HCT116 (cell line): ENCODE data around the gene CCDC187. TPM values are rescaled to one million over a fixed set of nuclear protein-coding genes. Genes with fewer than 3 reads are reported as not detected.

ENCODE experiments used
- ATAC-seq: fragments of 200-7000 bp; cut with Tn5 transposase; 2 replicates; pipeline ENCODE4 v1.9.1; 2020; ENCODE audit warnings: mild to moderate bottlenecking, moderate library complexity
- BruUV-seq: library from RNA; stranded (reverse); fragments of 400-500 nt; replicated peaks from 2 replicates; lab custom pipeline; 2021; lab: Mats Ljungman, UMichigan
- CTCF ChIA-PET: fragments of 300-600 bp; sonication (Branson Sonifier 250); formaldehyde crosslinking; loops from one replicate; lab custom pipeline; 2021; ENCODE audit warnings: antibody characterized with exemption; lab: Charles Lee
- POLR2A ChIA-PET: fragments of 300-600, 350-600 bp; sonication (Branson Sonifier 250); formaldehyde crosslinking; loops from one replicate; lab custom pipeline; 2021; ENCODE audit warnings: antibody characterized with exemption; lab: Charles Lee
- RAD21 ChIA-PET, 2 experiments: fragments of 300-600 bp; sonication (Branson Sonifier 250); formaldehyde crosslinking; loops; one replicate each; lab custom pipeline; 2023; ENCODE audit warnings: low total read pairs in 2 of 2; ENCODE audit not compliant: uncharacterized antibody in 2 of 2, unreplicated experiment in 2 of 2, low non-redundant PET in 1 of 2; lab: Charles Lee
- DNase-seq: peaks from one replicate; pipeline ENCODE4 v3.0.0-alpha.2; 2010; ENCODE audit warnings: low read depth, low spot score
- H2AFZ ChIP-seq: fragments of 200-600 bp; shearing (Covaris generic), sonication (generic); 2 replicates; pipeline ENCODE4 v1.6.1; 2017; ENCODE audit warnings: low read depth, mixed run types, mixed read lengths, antibody characterized with exemption, low read length; ENCODE audit not compliant: poor library complexity, severe bottlenecking
- H3K27ac ChIP-seq: 2 replicates; pipeline ENCODE4 v1.5.1; 2012; ENCODE audit warnings: low read depth, low read length
- H3K27me3 ChIP-seq: fragments of 200-600 bp; sonication (generic); 2 replicates; pipeline ENCODE4 v1.6.1; 2016; ENCODE audit warnings: mixed run types, low read length, mixed read lengths; ENCODE audit not compliant: insufficient read depth
- H3K36me3 ChIP-seq, 2 experiments: fragments of 200-500 bp in 1 of 2; fragments of 200-600 bp in 1 of 2; sonication (Bioruptor generic) in 1 of 2; sonication (generic) in 1 of 2; 2 replicates each; pipeline versions ENCODE4 v1.5.1 to v1.6.1; 2014 to 2016; ENCODE audit warnings: low read length in 2 of 2, inconsistent platforms in 1 of 2, mixed read lengths in 1 of 2, mixed run types in 1 of 2; ENCODE audit not compliant: insufficient read depth in 2 of 2, control insufficient read depth in 1 of 2
- H3K4me1 ChIP-seq, 2 experiments: fragments of 200-600 bp in 1 of 2; sonication (generic) in 1 of 2; 2 replicates each; pipeline versions ENCODE4 v1.5.1 to v1.6.1; 2012 to 2017; ENCODE audit warnings: low read length in 2 of 2, inconsistent platforms in 1 of 2, mild to moderate bottlenecking in 1 of 2, mixed read lengths in 1 of 2, mixed run types in 1 of 2, moderate library complexity in 1 of 2; ENCODE audit not compliant: insufficient read depth in 2 of 2, control insufficient read depth in 1 of 2
- H3K4me2 ChIP-seq: fragments of 200-600 bp; sonication (generic); 2 replicates; pipeline ENCODE4 v1.6.1; 2017; ENCODE audit warnings: mixed run types, low read length, mixed read lengths
- H3K4me3 ChIP-seq, 2 experiments: fragments of 200-600 bp in 1 of 2; sonication (generic) in 1 of 2; replicated peaks in 1 of 2; 2 replicates each; pipeline ENCODE4 v1.5.1; 2011 to 2016; ENCODE audit warnings: low read length in 2 of 2, control low read depth in 1 of 2, low read depth in 1 of 2, mild to moderate bottlenecking in 1 of 2, mixed read lengths in 1 of 2, mixed run types in 1 of 2
- H3K79me2 ChIP-seq: fragments of 200-600 bp; sonication (generic); 2 replicates; pipeline ENCODE4 v1.6.1; 2017; ENCODE audit warnings: mild to moderate bottlenecking, mixed run types, low read length, moderate library complexity, mixed read lengths; ENCODE audit not compliant: insufficient read depth
- H3K9ac ChIP-seq: fragments of 200-600 bp; sonication (generic); 2 replicates; pipeline ENCODE4 v1.6.1; 2016; ENCODE audit warnings: low read length, mixed read lengths
- H3K9me2 ChIP-seq: fragments of 200-600 bp; sonication (generic), shearing (Covaris generic); 2 replicates; pipeline ENCODE4 v1.6.1; 2017; ENCODE audit warnings: mixed run types, mild to moderate bottlenecking, moderate library complexity; ENCODE audit not compliant: insufficient read depth
- H3K9me3 ChIP-seq, 2 experiments: fragments of 200-500 bp in 1 of 2; fragments of 200-600 bp in 1 of 2; sonication (Bioruptor generic) in 1 of 2; sonication (generic) in 1 of 2; 2 replicates each; pipeline ENCODE4 v1.6.1; 2014 to 2017; ENCODE audit warnings: low read length in 2 of 2, mixed read lengths in 2 of 2, inconsistent platforms in 1 of 2, low read depth in 1 of 2, mild to moderate bottlenecking in 1 of 2, mixed run types in 1 of 2, moderate library complexity in 1 of 2; ENCODE audit not compliant: control insufficient read depth in 1 of 2, insufficient read depth in 1 of 2
- H4K20me1 ChIP-seq: fragments of 200-600 bp; sonication (generic), shearing (Covaris generic); 2 replicates; pipeline ENCODE4 v1.6.1; 2017; ENCODE audit warnings: mixed run types, mild to moderate bottlenecking, moderate library complexity; ENCODE audit not compliant: insufficient read depth
- CEBPB ChIP-seq: IDR thresholded peaks from 2 replicates; pipeline ENCODE4 v1.6.1; 2012; ENCODE audit warnings: low read depth
- ELF1 ChIP-seq: IDR thresholded peaks from 2 replicates; pipeline ENCODE4 v1.6.1; 2012; ENCODE audit warnings: low read depth, borderline replicate concordance
- EZH2phosphoT487 ChIP-seq: fragments of 200-600 bp; IDR thresholded peaks from 2 replicates; pipeline ENCODE4 v1.6.1; 2018; ENCODE audit warnings: antibody characterized with exemption, borderline replicate concordance
- FOSL1 ChIP-seq: IDR thresholded peaks from 2 replicates; pipeline ENCODE4 v1.6.1; 2012; ENCODE audit warnings: low read depth
- JUND ChIP-seq: IDR thresholded peaks from 2 replicates; pipeline ENCODE4 v1.6.1; 2012
- POLR2AphosphoS5 ChIP-seq: IDR thresholded peaks from 2 replicates; pipeline ENCODE4 v1.6.1; 2011; ENCODE audit warnings: mild to moderate bottlenecking, low read depth, low read length, moderate library complexity
- RAD21 ChIP-seq: IDR thresholded peaks from 2 replicates; pipeline ENCODE4 v1.6.1; 2012; ENCODE audit warnings: low read depth, mild to moderate bottlenecking
- SP1 ChIP-seq: IDR thresholded peaks from 2 replicates; pipeline ENCODE4 v1.6.1; 2012; ENCODE audit warnings: low read depth
- SRF ChIP-seq: IDR thresholded peaks from 2 replicates; pipeline ENCODE4 v1.6.1; 2012; ENCODE audit warnings: low read depth
- intact Hi-C: fragments of 100-400 bp; cut with micrococcal nuclease; formaldehyde crosslinking; loops from 2 replicates; pipeline ENCODE4 v1.10.0; 2022
- total RNA-seq: library from RNA; stranded (reverse); gene quantifications from one replicate; pipeline ENCODE4 v1.2.1, GENCODE V29; 2021; ENCODE audit not compliant: unreplicated experiment
- TF ChIP-seq, protein P1 (sequence below): IDR thresholded peaks from 2 replicates; pipeline ENCODE4 v1.6.1; 2011; ENCODE audit warnings: mild to moderate bottlenecking, low read length, moderate library complexity; ENCODE audit not compliant: insufficient replicate concordance; ENCODE audit errors: extremely low read depth
- TF ChIP-seq, protein P2 (sequence below): IDR thresholded peaks from 2 replicates; pipeline ENCODE4 v1.6.1; 2012; ENCODE audit warnings: low read depth

The CCDC187 gene
- total RNA-seq, 1 experiment from 2014 or later: 4.6 TPM

DNA sequence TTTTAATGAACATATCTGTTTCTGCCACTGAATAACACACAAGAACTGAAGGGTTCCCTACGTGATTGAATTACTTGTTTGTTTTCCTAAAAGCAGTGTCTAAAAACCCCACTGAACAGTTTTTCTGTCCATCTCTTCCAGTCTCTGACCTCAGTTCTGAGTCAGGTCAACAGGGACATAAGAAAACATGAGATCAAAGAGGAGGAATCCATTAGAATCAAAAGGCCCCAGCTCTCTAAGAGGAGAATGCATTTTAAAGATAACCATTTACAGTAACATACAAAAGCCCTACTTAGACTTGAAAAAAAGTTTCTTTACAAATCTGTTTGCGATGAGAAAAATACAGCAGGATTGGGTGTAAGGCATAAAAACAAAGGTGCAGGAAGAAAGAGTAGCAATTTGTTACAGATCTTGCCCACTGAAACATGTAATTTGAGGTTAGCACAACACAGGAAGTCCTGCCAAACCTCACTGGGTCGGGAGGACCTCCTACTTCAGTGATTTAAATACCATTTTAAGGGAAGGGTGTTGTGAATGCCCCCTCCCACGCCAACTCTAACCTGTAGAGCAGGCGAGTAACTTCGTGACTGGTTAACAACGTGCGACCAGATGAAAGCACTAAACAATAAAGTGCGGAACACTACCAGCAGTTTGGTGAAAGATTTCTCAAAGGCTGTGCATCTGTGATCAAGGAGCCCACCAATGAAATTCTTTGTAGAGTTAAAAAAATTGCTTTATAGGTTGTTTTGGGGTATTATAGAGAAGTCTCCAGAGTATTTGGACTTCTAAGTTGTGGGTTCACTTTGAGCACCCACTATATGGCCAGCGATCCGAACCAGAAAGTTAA is 59.5 kb downstream of the CCDC187 start:
- Histone ChIP-seq H3K4me3 (peak overlapping the region; percentile 69 to 81), H2AFZ (no peak overlapping the region), H3K4me2 (peak overlapping the region; percentile 82), H3K4me1 (peaks cover 16 to 24% of the 10 kb centered on the region in 2 experiments), H4K20me1 (peaks cover 7% of the 10 kb centered on the region; the same call in 1 of the 2 replicates), H3K9me3 (no peaks in the 10 kb centered on the region), H3K79me2 (peaks cover 61% of the 10 kb centered on the region), H3K36me3 (peaks cover 0 to 13% of the 10 kb centered on the region in 2 experiments; a peak in 1 of 4 replicates), H3K27me3 (no peaks in the 10 kb centered on the region), H3K9me2 (no peaks in the 10 kb centered on the region), H3K27ac (peak overlapping the region; percentile 76), H3K9ac (peak overlapping the region; percentile 81)
- TF ChIP-seq JUND: no peak
- no peak for TF ChIP-seq FOSL1
- TF ChIP-seq, protein P1, sequence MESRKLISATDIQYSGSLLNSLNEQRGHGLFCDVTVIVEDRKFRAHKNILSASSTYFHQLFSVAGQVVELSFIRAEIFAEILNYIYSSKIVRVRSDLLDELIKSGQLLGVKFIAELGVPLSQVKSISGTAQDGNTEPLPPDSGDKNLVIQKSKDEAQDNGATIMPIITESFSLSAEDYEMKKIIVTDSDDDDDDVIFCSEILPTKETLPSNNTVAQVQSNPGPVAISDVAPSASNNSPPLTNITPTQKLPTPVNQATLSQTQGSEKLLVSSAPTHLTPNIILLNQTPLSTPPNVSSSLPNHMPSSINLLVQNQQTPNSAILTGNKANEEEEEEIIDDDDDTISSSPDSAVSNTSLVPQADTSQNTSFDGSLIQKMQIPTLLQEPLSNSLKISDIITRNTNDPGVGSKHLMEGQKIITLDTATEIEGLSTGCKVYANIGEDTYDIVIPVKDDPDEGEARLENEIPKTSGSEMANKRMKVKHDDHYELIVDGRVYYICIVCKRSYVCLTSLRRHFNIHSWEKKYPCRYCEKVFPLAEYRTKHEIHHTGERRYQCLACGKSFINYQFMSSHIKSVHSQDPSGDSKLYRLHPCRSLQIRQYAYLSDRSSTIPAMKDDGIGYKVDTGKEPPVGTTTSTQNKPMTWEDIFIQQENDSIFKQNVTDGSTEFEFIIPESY: no peak
- no peak for TF ChIP-seq SP1
- TF ChIP-seq, protein P2, sequence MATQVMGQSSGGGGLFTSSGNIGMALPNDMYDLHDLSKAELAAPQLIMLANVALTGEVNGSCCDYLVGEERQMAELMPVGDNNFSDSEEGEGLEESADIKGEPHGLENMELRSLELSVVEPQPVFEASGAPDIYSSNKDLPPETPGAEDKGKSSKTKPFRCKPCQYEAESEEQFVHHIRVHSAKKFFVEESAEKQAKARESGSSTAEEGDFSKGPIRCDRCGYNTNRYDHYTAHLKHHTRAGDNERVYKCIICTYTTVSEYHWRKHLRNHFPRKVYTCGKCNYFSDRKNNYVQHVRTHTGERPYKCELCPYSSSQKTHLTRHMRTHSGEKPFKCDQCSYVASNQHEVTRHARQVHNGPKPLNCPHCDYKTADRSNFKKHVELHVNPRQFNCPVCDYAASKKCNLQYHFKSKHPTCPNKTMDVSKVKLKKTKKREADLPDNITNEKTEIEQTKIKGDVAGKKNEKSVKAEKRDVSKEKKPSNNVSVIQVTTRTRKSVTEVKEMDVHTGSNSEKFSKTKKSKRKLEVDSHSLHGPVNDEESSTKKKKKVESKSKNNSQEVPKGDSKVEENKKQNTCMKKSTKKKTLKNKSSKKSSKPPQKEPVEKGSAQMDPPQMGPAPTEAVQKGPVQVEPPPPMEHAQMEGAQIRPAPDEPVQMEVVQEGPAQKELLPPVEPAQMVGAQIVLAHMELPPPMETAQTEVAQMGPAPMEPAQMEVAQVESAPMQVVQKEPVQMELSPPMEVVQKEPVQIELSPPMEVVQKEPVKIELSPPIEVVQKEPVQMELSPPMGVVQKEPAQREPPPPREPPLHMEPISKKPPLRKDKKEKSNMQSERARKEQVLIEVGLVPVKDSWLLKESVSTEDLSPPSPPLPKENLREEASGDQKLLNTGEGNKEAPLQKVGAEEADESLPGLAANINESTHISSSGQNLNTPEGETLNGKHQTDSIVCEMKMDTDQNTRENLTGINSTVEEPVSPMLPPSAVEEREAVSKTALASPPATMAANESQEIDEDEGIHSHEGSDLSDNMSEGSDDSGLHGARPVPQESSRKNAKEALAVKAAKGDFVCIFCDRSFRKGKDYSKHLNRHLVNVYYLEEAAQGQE: no peak
- no peak for TF ChIP-seq SRF
- no peak for TF ChIP-seq ELF1
- TF ChIP-seq EZH2phosphoT487: no peak
- TF ChIP-seq RAD21: no peak
- TF ChIP-seq CEBPB: no peak
- no peak for TF ChIP-seq POLR2AphosphoS5
- ChIA-PET RAD21 (no interaction called here), POLR2A (interaction anchor here (0.5 kb wide), 1 partner anchor 906 kb away, joined by 3 read pairs; no protein-coding TSS in a partner anchor), CTCF (no interaction called here)
- no TSS peak for BruUV-seq
- DNase-seq (no peak), ATAC-seq (no peak)
- intact Hi-C loops: no loop called here
